Transverse colon (tissue), 4 donors: ENCODE results near the gene TBC1D22B. TPM values are rescaled to one million over a fixed set of nuclear protein-coding genes. Genes with fewer than 3 reads are reported as not detected.
"Not testable (repeated sequence)": the region's sequence is repeated elsewhere in the genome, so short reads cannot be mapped to it uniquely, and the experiment has no call there.

Experiments
- DNase-seq: peaks from one replicate; pipeline ENCODE4 v3.0.0-alpha.2; 2019
- H3K27ac ChIP-seq, 4 donors: fragments of 200-600 bp; sonication (generic); 2 replicates each; pipeline ENCODE4 v1.5.1; 2016 to 2018; ENCODE audit warnings: inconsistent platforms in 4 of 4
- H3K27me3 ChIP-seq: fragments of 200-600 bp; sonication (generic); 2 replicates; pipeline ENCODE4 v1.5.1; 2017; ENCODE audit warnings: inconsistent platforms
- H3K36me3 ChIP-seq, 4 donors: fragments of 200-600 bp; sonication (generic); 2 replicates each; pipeline ENCODE4 v1.5.1; 2017 to 2019; ENCODE audit warnings: inconsistent platforms in 4 of 4
- H3K4me1 ChIP-seq, 4 donors: fragments of 200-600 bp; sonication (generic); 2 replicates each; pipeline ENCODE4 v1.5.1; 2017 to 2020; ENCODE audit warnings: inconsistent platforms in 4 of 4
- H3K4me3 ChIP-seq, 4 donors: fragments of 200-600 bp; sonication (generic); 1 replicate in 1 of 4; 2 replicates in 3 of 4; pipeline versions ENCODE4 v1.5.1 to v1.6.1; 2017 to 2019; ENCODE audit warnings: inconsistent platforms in 4 of 4
- H3K9me3 ChIP-seq, 2 donors: fragments of 200-600 bp; sonication (generic); 2 replicates each; pipeline ENCODE4 v1.5.1; 2017 to 2019; ENCODE audit warnings: inconsistent platforms in 2 of 2
- EP300 ChIP-seq: sonication (generic); formaldehyde crosslinking; IDR thresholded peaks from one replicate; pipeline ENCODE4 v1.6.1; 2017; ENCODE audit warnings: antibody characterized with exemption, low read depth
- POLR2A ChIP-seq: fragments of 450-650 bp; IDR thresholded peaks from one replicate; pipeline ENCODE4 v1.6.1; 2016; ENCODE audit warnings: antibody characterized with exemption, mild to moderate bottlenecking, moderate library complexity
- POLR2AphosphoS5 ChIP-seq, 3 donors: sonication (generic); formaldehyde crosslinking; IDR thresholded peaks; one replicate each; pipeline ENCODE4 v1.6.1; 2016; ENCODE audit warnings: antibody characterized with exemption in 3 of 3
- WGBS, 2 donors: methylation state at CpG; one replicate each; pipeline ENCODE4 v1.1.5; 2018; ENCODE audit warnings: low coverage in 1 of 2; 5-methylcytosine and 5-hydroxymethylcytosine counted together
- in situ Hi-C, 4 donors: fragments of 200-750 bp; cut with MboI; loops; one replicate each; pipeline versions ENCODE4 v1.15.0 to v1.15.1; 2017; ENCODE audit warnings: low sequenced_read_pairs in 3 of 4, low pct_ligation_motif_present in 1 of 4, low pct_unique_long_range_greater_than_20kb in 1 of 4
- intact Hi-C: fragments of 100-400 bp; cut with DNase I; formaldehyde crosslinking; loops from one replicate; pipeline ENCODE4 v1.15.1; 2023; ENCODE audit warnings: low total_unique reads
- total RNA-seq, 4 donors: library from RNA; depleted of rRNA; stranded (reverse); fragments of >200 nt; gene quantifications; one replicate each; pipeline ENCODE4 v1.1.0, GENCODE V29; 2016
- TF ChIP-seq, protein P1 (sequence below), 5 experiments: fragments of 200-600 bp in 3 of 5; fragments of 450-650 bp in 2 of 5; sonication (generic) in 3 of 5; IDR thresholded peaks; 1 replicate in 2 of 5; 2 replicates in 3 of 5; pipeline ENCODE4 v1.5.1; 2016 to 2017; ENCODE audit warnings: antibody characterized with exemption in 5 of 5, inconsistent platforms in 3 of 5, mild to moderate bottlenecking in 2 of 5, moderate library complexity in 1 of 5

Gene TBC1D22B
- total RNA-seq, 4 donors from 2014 or later, result 9.0 to 15.7 (median 12.6) TPM

GRCh38 chr6:37332894-37333293 lies 75.3 kb downstream of the TBC1D22B start:
- intact Hi-C loops, result no loop called here
- DNase-seq, result no peak

DNA sequence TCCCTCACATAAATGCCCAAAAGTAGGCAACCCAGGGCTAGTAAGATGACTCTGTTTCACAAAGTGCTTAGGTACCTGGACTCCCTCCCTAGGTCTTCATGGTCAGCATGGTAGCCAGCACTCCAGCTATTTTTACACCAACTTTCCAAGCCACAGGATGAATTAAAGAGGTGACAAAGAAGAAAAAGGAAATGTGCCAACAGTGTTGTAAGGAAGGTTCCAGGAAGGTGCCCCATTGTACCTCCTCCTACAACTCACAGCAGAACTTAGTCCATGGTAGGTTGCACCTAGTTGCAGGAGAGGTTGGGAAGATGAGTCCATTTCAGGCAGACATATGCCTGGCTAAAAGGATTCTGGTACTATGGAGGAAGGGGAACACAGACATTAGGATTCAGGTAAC lies 76.5 kb downstream of the TBC1D22B start:
- H3K27me3 ChIP-seq, result no peaks in the 10 kb centered on the region

More at GRCh38 chr6:37332894-37333293, 75.3 kb downstream of the TBC1D22B start:
- Histone ChIP-seq H3K4me1 (no peaks in the 10 kb centered on the region), H3K36me3 (peaks cover 0 to 13% (median 0%) of the 10 kb centered on the region in 4 donors), H3K4me3 (no peak overlapping the region), H3K27ac (no peak overlapping the region), H3K9me3 (no peaks in the 10 kb centered on the region), H3K27me3 (no peaks in the 10 kb centered on the region)
- TF ChIP-seq, protein P1, sequence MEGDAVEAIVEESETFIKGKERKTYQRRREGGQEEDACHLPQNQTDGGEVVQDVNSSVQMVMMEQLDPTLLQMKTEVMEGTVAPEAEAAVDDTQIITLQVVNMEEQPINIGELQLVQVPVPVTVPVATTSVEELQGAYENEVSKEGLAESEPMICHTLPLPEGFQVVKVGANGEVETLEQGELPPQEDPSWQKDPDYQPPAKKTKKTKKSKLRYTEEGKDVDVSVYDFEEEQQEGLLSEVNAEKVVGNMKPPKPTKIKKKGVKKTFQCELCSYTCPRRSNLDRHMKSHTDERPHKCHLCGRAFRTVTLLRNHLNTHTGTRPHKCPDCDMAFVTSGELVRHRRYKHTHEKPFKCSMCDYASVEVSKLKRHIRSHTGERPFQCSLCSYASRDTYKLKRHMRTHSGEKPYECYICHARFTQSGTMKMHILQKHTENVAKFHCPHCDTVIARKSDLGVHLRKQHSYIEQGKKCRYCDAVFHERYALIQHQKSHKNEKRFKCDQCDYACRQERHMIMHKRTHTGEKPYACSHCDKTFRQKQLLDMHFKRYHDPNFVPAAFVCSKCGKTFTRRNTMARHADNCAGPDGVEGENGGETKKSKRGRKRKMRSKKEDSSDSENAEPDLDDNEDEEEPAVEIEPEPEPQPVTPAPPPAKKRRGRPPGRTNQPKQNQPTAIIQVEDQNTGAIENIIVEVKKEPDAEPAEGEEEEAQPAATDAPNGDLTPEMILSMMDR (IDR thresholded peaks at IDR 0.05), result no peak
- TF ChIP-seq POLR2A (no peak), POLR2AphosphoS5 (IDR thresholded peaks at IDR 0.05) (no peak), EP300 (no peak)
- in situ Hi-C loops, result loop anchor here in 1 of 4 donors (25.0 kb wide), 1 partner anchor 354 kb away; the partner anchor contains the start of gene MDGA1
- WGBS, 2 donors, result 90 to 94% methylated on average over 1 of the region's 1 CpG

GRCh38 chr6:37338317-37338716 lies 80.7 kb downstream of the TBC1D22B start:
- H3K4me1 ChIP-seq, intact Hi-C loops, H3K36me3 ChIP-seq, H3K9me3 ChIP-seq, H3K4me3 ChIP-seq, H3K27ac ChIP-seq, DNase-seq, H3K27me3 ChIP-seq: not testable (repeated sequence)
- 98% methylated on average over 3 of the region's 3 CpGs; no CpG with 5 or more reads in 1 of the 2 donors for WGBS, 2 donors
- in situ Hi-C loops, result loop anchor here in 1 of 4 donors (25.0 kb wide), 1 partner anchor 349 kb away; the partner anchor contains the start of gene MDGA1

More for the DNA sequence above, 76.5 kb downstream of the TBC1D22B start:
- Histone ChIP-seq H3K9me3 (no peaks in the 10 kb centered on the region), H3K27ac (no peak overlapping the region), H3K4me3 (no peak overlapping the region), H3K4me1 (no peaks in the 10 kb centered on the region), H3K36me3 (peaks cover 0 to 13% (median 0%) of the 10 kb centered on the region in 4 donors)
- intact Hi-C loops (no loop called here), in situ Hi-C loops (loop anchor here in 1 of 4 donors (25.0 kb wide), 1 partner anchor 353 kb away; the partner anchor contains the start of gene MDGA1)
- TF ChIP-seq EP300, result no peak
- no peak for TF ChIP-seq POLR2A
- no peak for TF ChIP-seq POLR2AphosphoS5 (IDR thresholded peaks at IDR 0.05)
- TF ChIP-seq, protein P1 (IDR thresholded peaks at IDR 0.05), result no peak
- no peak for DNase-seq

GRCh38 chr6:37338745-37339255 lies 81.2 kb downstream of the TBC1D22B start:
- Histone ChIP-seq H3K9me3 (no peaks in the 10 kb centered on the region), H3K4me3 (no peak overlapping the region), H3K27ac (no peak overlapping the region), H3K27me3 (peaks cover 3% of the 10 kb centered on the region), H3K36me3 (no peaks in the 10 kb centered on the region), H3K4me1 (no peaks in the 10 kb centered on the region)
- intact Hi-C loops (no loop called here), in situ Hi-C loops (loop anchor here in 1 of 4 donors (25.0 kb wide), 1 partner anchor 349 kb away; the partner anchor contains the start of gene MDGA1)
- TF ChIP-seq EP300 (no peak), POLR2AphosphoS5 (IDR thresholded peaks at IDR 0.05) (no peak), POLR2A (no peak)
- TF ChIP-seq, protein P1 (IDR thresholded peaks at IDR 0.05), result no peak
- 94% methylated on average over 5 of the region's 5 CpGs; no CpG with 5 or more reads in 1 of the 2 donors for WGBS, 2 donors
- no peak for DNase-seq
